Measurements from ENCODE around the gene ACACA.

DNA sequence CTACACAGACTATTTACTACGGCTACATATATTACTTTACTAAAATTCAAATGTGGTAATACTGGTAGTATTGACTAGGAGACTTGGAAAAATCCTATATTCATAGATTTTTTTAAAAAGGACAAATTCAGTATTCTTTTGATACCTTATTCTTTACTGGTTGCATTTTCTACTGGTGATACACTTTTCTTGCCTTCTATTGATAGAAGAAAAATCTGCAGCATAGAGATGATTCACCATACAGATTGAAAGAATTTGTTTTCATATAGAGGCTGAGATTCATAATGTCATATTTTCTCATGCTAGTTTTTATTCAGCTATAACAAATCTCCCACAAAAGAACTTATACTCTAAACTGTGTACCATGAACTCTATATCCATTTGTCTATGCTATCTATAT lies 226.3 kb downstream of the ACACA start:
- TF ChIP-seq, protein P1, sequence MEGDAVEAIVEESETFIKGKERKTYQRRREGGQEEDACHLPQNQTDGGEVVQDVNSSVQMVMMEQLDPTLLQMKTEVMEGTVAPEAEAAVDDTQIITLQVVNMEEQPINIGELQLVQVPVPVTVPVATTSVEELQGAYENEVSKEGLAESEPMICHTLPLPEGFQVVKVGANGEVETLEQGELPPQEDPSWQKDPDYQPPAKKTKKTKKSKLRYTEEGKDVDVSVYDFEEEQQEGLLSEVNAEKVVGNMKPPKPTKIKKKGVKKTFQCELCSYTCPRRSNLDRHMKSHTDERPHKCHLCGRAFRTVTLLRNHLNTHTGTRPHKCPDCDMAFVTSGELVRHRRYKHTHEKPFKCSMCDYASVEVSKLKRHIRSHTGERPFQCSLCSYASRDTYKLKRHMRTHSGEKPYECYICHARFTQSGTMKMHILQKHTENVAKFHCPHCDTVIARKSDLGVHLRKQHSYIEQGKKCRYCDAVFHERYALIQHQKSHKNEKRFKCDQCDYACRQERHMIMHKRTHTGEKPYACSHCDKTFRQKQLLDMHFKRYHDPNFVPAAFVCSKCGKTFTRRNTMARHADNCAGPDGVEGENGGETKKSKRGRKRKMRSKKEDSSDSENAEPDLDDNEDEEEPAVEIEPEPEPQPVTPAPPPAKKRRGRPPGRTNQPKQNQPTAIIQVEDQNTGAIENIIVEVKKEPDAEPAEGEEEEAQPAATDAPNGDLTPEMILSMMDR (IDR thresholded peaks at IDR 0.05; ENCODE audit: low read length), result no peak
- TF ChIP-seq EZH2 (optimal IDR thresholded peaks at IDR 0.05; ENCODE audit: low read depth, low read length), result no peak
- TF ChIP-seq EZH2phosphoT487 (IDR thresholded peaks at IDR 0.05; ENCODE audit: low read length), result no peak

Data from MM.1S (cell line).